Hematopoietic multipotent progenitor cell treated with erythropoietin and hydrocortisone succinate and interleukin-3 and kit ligand, for 17 days (in vitro differentiated cells): ENCODE data around the gene PRPS1.
A peak's percentile ranks its signal among the peaks of the same experiment; 100 is the strongest.
"Not testable (repeated sequence)": the region's sequence is repeated elsewhere in the genome, so short reads cannot be mapped to it uniquely, and the experiment has no call there.

ENCODE experiments used
- DNase-seq: peaks from one replicate; pipeline ENCODE4 v3.0.0-alpha.2; 2015; ENCODE audit warnings: low spot score

PRPS1 gene

GRCh38 chrX:107627838-107628661, at the start of gene PRPS1:
PRPS1 (plus strand) TSS chrX:107628510; CDS start chrX:107628629, 119 bp downstream.
- peak; percentile 83 for DNase-seq

GRCh38 chrX:107579956-107580355, 48.4 kb upstream of the PRPS1 start:
- no peak for DNase-seq

GRCh38 chrX:107581923-107582322, 46.4 kb upstream of the PRPS1 start:
- no peak for DNase-seq

- no peak for DNase-seq
These were observed 39.1 kb upstream of the PRPS1 start for GRCh38 chrX:107589243-107589642.

- DNase-seq: no peak
These were observed 31.7 kb upstream of the PRPS1 start for GRCh38 chrX:107596651-107597050.

- no peak for DNase-seq
These were observed 31.0 kb upstream of the PRPS1 start for GRCh38 chrX:107597264-107597663.

GRCh38 chrX:107597791-107598190, 30.5 kb upstream of the PRPS1 start:
- no peak for DNase-seq

- DNase-seq: no peak
These were observed 28.9 kb upstream of the PRPS1 start for GRCh38 chrX:107599450-107599861.

GRCh38 chrX:107600366-107600765, 27.9 kb upstream of the PRPS1 start:
- no peak for DNase-seq

- DNase-seq: no peak
These were observed 27.0 kb upstream of the PRPS1 start for GRCh38 chrX:107601326-107601725.

GRCh38 chrX:107601759-107602158, 26.6 kb upstream of the PRPS1 start:
- no peak for DNase-seq

- no peak for DNase-seq
These were observed 25.5 kb upstream of the PRPS1 start for GRCh38 chrX:107602694-107603239.

GRCh38 chrX:107603429-107604159, 24.7 kb upstream of the PRPS1 start:
- no peak for DNase-seq

- not testable (repeated sequence) for DNase-seq
These were observed 19.2 kb upstream of the PRPS1 start for GRCh38 chrX:107609061-107609460.

- no peak for DNase-seq
These were observed 17.6 kb upstream of the PRPS1 start for GRCh38 chrX:107610667-107611066.

GRCh38 chrX:107619885-107620322, 8.4 kb upstream of the PRPS1 start:
- DNase-seq: no peak

GRCh38 chrX:107624893-107625292, 3.4 kb upstream of the PRPS1 start:
- no peak for DNase-seq

- DNase-seq: no peak
These were observed 2.6 kb upstream of the PRPS1 start for GRCh38 chrX:107625739-107626138.

GRCh38 chrX:107626481-107626880, 1.8 kb upstream of the PRPS1 start:
- no peak for DNase-seq

GRCh38 chrX:107626916-107627315, 1.4 kb upstream of the PRPS1 start:
- no peak for DNase-seq

GRCh38 chrX:107628662-107629539, 591 bp downstream of the PRPS1 start:
- peak; percentile 7 for DNase-seq

- DNase-seq: no peak
These were observed 1.2 kb downstream of the PRPS1 start for GRCh38 chrX:107629540-107629909.
